SK-N-SH (cell line): Measurements from ENCODE around the gene DOCK10. TPM values are rescaled to one million over a fixed set of nuclear protein-coding genes. Genes with fewer than 3 reads are reported as not detected.

Source experiments
- CTCF ChIA-PET: fragments of 300-600, 350-600 bp; formaldehyde crosslinking; extraction: SDS; loops from one replicate; lab custom pipeline; 2021; lab: Yijun Ruan, JAX
- POLR2A ChIA-PET: fragments of 350-600 bp; sonication (Branson Sonifier 250); formaldehyde crosslinking; extraction: SDS; loops from one replicate; lab custom pipeline; 2020; ENCODE audit warnings: antibody characterized with exemption, inconsistent platforms; lab: Yijun Ruan, JAX
- DNase-seq: peaks from one replicate; pipeline ENCODE4 v3.0.0; 2012
- H2AFZ ChIP-seq: fragments of 200-600 bp; sonication (generic); 2 replicates; pipeline ENCODE4 v1.8.1; 2016; ENCODE audit warnings: antibody characterized with exemption, mild to moderate bottlenecking, low read depth
- H3F3A ChIP-seq: fragments of 200-600 bp; sonication (generic); replicated peaks from 2 replicates; pipeline ENCODE3; 2016; ENCODE audit warnings: antibody characterized with exemption, mild to moderate bottlenecking; ENCODE audit not compliant: insufficient read depth
- H3K27ac ChIP-seq, 2 experiments: fragments of 200-500 bp in 1 of 2; fragments of 200-600 bp in 1 of 2; sonication (Bioruptor generic) in 1 of 2; sonication (generic), shearing (Covaris generic) in 1 of 2; 2 replicates each; pipeline versions ENCODE4 v1.5.1 to v1.6.1; 2014 to 2016; ENCODE audit warnings: low read depth in 2 of 2, inconsistent platforms in 1 of 2, low read length in 1 of 2, mild to moderate bottlenecking in 1 of 2, mixed read lengths in 1 of 2
- H3K27me3 ChIP-seq: fragments of 200-600 bp; sonication (generic), shearing (Covaris generic); 2 replicates; pipeline ENCODE4 v1.6.1; 2016; ENCODE audit warnings: mixed run types; ENCODE audit not compliant: insufficient read depth
- H3K36me3 ChIP-seq, 2 experiments: fragments of 200-500 bp in 1 of 2; fragments of 200-600 bp in 1 of 2; sonication (Bioruptor generic) in 1 of 2; sonication (generic) in 1 of 2; replicated peaks in 1 of 2; 2 replicates each; pipeline versions ENCODE3 to v1.5.1; 2014 to 2016; ENCODE audit warnings: low read length in 1 of 2, mild to moderate bottlenecking in 1 of 2; ENCODE audit not compliant: insufficient read depth in 2 of 2, control insufficient read depth in 1 of 2
- H3K4me1 ChIP-seq, 2 experiments: fragments of 200-500 bp in 1 of 2; fragments of 200-600 bp in 1 of 2; sonication (Bioruptor generic) in 1 of 2; sonication (generic), shearing (Covaris generic) in 1 of 2; 2 replicates each; pipeline versions ENCODE4 v1.5.1 to v1.6.1; 2014 to 2016; ENCODE audit warnings: low read depth in 1 of 2, low read length in 1 of 2, mixed run types in 1 of 2; ENCODE audit not compliant: insufficient read depth in 2 of 2, control insufficient read depth in 1 of 2
- H3K4me2 ChIP-seq: fragments of 200-600 bp; sonication (generic), shearing (Covaris generic); 2 replicates; pipeline ENCODE4 v1.6.1; 2017; ENCODE audit warnings: mixed run types
- H3K4me3 ChIP-seq, 2 experiments: fragments of 200-500 bp in 1 of 2; fragments of 200-600 bp in 1 of 2; sonication (Bioruptor generic) in 1 of 2; sonication (generic), shearing (Covaris generic) in 1 of 2; 2 replicates each; pipeline versions ENCODE4 v1.5.1 to v1.8.1; 2014 to 2016; ENCODE audit warnings: low read depth in 2 of 2, inconsistent platforms in 1 of 2, low read length in 1 of 2, mild to moderate bottlenecking in 1 of 2, mixed read lengths in 1 of 2, moderate library complexity in 1 of 2
- H3K79me2 ChIP-seq: fragments of 200-600 bp; sonication (generic); 2 replicates; pipeline ENCODE4 v1.8.1; 2017; ENCODE audit warnings: mild to moderate bottlenecking; ENCODE audit not compliant: insufficient read depth
- H3K9ac ChIP-seq: fragments of 200-600 bp; sonication (generic); 2 replicates; pipeline ENCODE4 v1.6.1; 2017; ENCODE audit warnings: mixed run types
- H3K9me2 ChIP-seq: fragments of 200-600 bp; sonication (generic); 2 replicates; pipeline ENCODE4 v1.6.1; 2017; ENCODE audit warnings: mixed run types
- H3K9me3 ChIP-seq: fragments of 200-600 bp; sonication (generic); 2 replicates; pipeline ENCODE4 v1.6.1; 2017; ENCODE audit warnings: mixed run types, mild to moderate bottlenecking, moderate library complexity
- H4K20me1 ChIP-seq: fragments of 200-600 bp; sonication (generic); 2 replicates; pipeline ENCODE4 v1.6.1; 2017; ENCODE audit warnings: mild to moderate bottlenecking, mixed run types; ENCODE audit not compliant: insufficient read depth
- ELF1 ChIP-seq: IDR thresholded peaks from 2 replicates; pipeline ENCODE4 v1.4.0; 2012
- FOXJ3 ChIP-seq: sonication (generic); formaldehyde crosslinking; IDR thresholded peaks from 2 replicates; pipeline ENCODE4 v1.5.1; 2020; ENCODE audit warnings: mild to moderate bottlenecking, missing genetic modification reagents
- GATA2 ChIP-seq: sonication (generic); formaldehyde crosslinking; IDR thresholded peaks from 2 replicates; pipeline ENCODE4 v1.5.0; 2020; ENCODE audit warnings: mild to moderate bottlenecking, missing genetic modification reagents
- JUND ChIP-seq: IDR thresholded peaks from 2 replicates; pipeline ENCODE4 v1.4.0; 2012
- MXI1 ChIP-seq: IDR thresholded peaks from 2 replicates; pipeline ENCODE4 v1.6.1; 2012; ENCODE audit warnings: mild to moderate bottlenecking, low read depth, low read length, improper control_type of control experiment
- NFIC ChIP-seq: IDR thresholded peaks from 2 replicates; pipeline ENCODE4 v1.4.0; 2012; ENCODE audit warnings: borderline replicate concordance
- NRF1 ChIP-seq: IDR thresholded peaks from 2 replicates; pipeline ENCODE4 v1.6.1; 2012; ENCODE audit warnings: low read depth, mild to moderate bottlenecking, low read length
- RAD21 ChIP-seq: IDR thresholded peaks from 2 replicates; pipeline ENCODE4 v1.6.1; 2012; ENCODE audit warnings: mild to moderate bottlenecking, low read length
- RCOR1 ChIP-seq: fragments of 150-350 bp; IDR thresholded peaks from 2 replicates; pipeline ENCODE4 v1.6.1; 2017; ENCODE audit warnings: antibody characterized with exemption, low read length
- TAF1 ChIP-seq: IDR thresholded peaks from 2 replicates; pipeline ENCODE4 v1.6.1; 2012; ENCODE audit warnings: low read depth, mild to moderate bottlenecking, low read length, moderate library complexity, borderline replicate concordance
- TEAD4 ChIP-seq: IDR thresholded peaks from 2 replicates; pipeline ENCODE4 v1.4.0; 2012; ENCODE audit warnings: mild to moderate bottlenecking, borderline replicate concordance; ENCODE audit not compliant: insufficient read depth
- WGBS: methylation state at CpG from one replicate; pipeline ENCODE4 v1.1.6; 2017; ENCODE audit warnings: low lambda C conversion rate; 5-methylcytosine and 5-hydroxymethylcytosine counted together
- polyA plus RNA-seq, 3 experiments: library from polyadenylated mRNA; depleted of rRNA; stranded (reverse); fragments of >200 nt; gene quantifications; 2 replicates each; pipeline ENCODE4 v1.2.3, GENCODE V29; 2012
- TF ChIP-seq, protein P1 (sequence below): IDR thresholded peaks from 2 replicates; pipeline ENCODE4; 2012
- TF ChIP-seq, protein P2 (sequence below): fragments of 200-600 bp; sonication (generic); IDR thresholded peaks from 2 replicates; pipeline ENCODE4 v1.6.1; 2017; ENCODE audit warnings: antibody characterized with exemption, mild to moderate bottlenecking, moderate library complexity
- TF ChIP-seq, protein P3 (sequence below): IDR thresholded peaks from 2 replicates; pipeline ENCODE4 v1.4.0; 2012; ENCODE audit warnings: low read depth, borderline replicate concordance
- TF ChIP-seq, protein P4 (sequence below): fragments of 150-350 bp; IDR thresholded peaks from 2 replicates; pipeline ENCODE4 v1.6.1; 2017; ENCODE audit warnings: antibody characterized with exemption, low read length, low read depth, borderline replicate concordance

Gene DOCK10
- polyA plus RNA-seq, 1 of the 3 experiments (the other 2 are of a cell fraction) = 24.1 TPM

DNA sequence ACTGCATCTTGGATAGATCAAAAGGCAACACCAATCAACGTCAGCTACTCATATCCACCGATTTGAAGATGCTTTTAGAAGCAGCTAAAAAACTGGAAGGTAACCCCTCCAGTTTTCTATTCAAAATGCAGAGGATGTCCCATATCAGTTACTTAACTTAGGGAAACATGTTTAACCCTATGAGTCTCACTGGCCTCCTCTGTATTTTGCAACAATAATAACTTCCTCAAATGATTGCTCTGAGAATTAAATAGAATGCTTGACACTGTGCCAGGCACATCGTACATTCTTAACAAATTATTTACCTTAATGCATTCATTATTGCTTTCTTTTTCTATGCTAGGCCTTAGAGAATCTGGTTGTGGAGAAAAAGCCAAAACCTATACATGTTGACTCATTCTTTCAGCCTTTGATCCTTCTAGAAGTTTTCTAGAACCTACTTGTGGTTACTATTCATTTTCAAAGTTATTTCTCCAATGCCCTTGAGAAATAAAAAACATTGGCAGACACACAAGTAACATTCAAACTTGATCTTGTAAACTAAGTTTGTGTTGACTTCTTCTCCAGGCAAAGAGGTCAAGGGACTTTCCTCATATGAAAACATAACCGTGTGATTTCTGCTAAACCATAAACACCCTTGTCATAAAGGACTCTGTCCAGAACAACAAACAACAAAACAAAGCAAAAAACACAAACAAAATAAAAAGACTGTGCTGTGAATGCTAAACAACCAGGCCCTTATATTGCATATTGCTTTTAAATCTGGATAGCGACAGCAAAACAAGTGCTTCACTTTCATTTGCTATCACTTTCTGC lies 4.6 kb downstream of the DOCK10 start (continued):
- TF ChIP-seq, protein P1, sequence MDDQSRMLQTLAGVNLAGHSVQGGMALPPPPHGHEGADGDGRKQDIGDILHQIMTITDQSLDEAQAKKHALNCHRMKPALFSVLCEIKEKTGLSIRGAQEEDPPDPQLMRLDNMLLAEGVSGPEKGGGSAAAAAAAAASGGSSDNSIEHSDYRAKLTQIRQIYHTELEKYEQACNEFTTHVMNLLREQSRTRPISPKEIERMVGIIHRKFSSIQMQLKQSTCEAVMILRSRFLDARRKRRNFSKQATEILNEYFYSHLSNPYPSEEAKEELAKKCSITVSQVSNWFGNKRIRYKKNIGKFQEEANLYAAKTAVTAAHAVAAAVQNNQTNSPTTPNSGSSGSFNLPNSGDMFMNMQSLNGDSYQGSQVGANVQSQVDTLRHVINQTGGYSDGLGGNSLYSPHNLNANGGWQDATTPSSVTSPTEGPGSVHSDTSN = no peak
- TF ChIP-seq NRF1 (no peak), NFIC (no peak), RAD21 (no peak), RCOR1 (no peak), FOXJ3 (CRISPR knock-in tag) (no peak), TEAD4 (no peak)
- TF ChIP-seq, protein P2, sequence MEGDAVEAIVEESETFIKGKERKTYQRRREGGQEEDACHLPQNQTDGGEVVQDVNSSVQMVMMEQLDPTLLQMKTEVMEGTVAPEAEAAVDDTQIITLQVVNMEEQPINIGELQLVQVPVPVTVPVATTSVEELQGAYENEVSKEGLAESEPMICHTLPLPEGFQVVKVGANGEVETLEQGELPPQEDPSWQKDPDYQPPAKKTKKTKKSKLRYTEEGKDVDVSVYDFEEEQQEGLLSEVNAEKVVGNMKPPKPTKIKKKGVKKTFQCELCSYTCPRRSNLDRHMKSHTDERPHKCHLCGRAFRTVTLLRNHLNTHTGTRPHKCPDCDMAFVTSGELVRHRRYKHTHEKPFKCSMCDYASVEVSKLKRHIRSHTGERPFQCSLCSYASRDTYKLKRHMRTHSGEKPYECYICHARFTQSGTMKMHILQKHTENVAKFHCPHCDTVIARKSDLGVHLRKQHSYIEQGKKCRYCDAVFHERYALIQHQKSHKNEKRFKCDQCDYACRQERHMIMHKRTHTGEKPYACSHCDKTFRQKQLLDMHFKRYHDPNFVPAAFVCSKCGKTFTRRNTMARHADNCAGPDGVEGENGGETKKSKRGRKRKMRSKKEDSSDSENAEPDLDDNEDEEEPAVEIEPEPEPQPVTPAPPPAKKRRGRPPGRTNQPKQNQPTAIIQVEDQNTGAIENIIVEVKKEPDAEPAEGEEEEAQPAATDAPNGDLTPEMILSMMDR = no peak
- TF ChIP-seq, all 33 proteins: peak for 0

DNA sequence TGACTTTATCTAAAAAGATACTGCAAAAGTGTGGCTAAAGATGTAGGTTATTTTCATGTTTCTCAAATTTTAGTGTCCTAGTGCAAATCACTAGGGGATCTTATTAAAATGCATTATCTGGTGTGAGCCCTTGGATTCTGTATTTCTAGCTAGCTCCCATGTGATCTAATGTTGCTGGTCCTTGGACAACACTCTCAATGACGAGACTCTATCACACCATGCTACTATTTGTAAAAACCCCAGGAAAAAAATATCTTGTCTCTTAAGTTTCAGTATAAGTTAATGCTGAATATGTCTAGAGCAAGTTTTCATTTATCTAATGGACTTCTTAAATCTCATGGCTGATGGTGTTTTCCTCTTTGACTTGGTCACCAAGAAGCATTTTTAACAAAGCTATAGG lies 5.8 kb downstream of the DOCK10 start:
- Histone ChIP-seq H3F3A (no peaks in the 10 kb centered on the region), H2AFZ (no peak overlapping the region), H3K4me2 (no peak overlapping the region), H3K9ac (no peak overlapping the region), H3K79me2 (peaks cover 95% of the 10 kb centered on the region), H3K36me3 (peaks cover 0 to 6% of the 10 kb centered on the region in 2 experiments), H3K4me1 (no peaks in the 10 kb centered on the region; a peak in 1 of 4 replicates), H3K9me3 (no peaks in the 10 kb centered on the region), H3K27me3 (no peaks in the 10 kb centered on the region)
- POLR2A ChIA-PET = no interaction called here
- DNase-seq = no peak
- WGBS = 95% methylated on average over 1 of the region's 1 CpG
- TF ChIP-seq JUND (no peak), ELF1 (no peak), TAF1 (no peak), NFIC (no peak), MXI1 (no peak), GATA2 (CRISPR knock-in tag) (no peak), RAD21 (no peak), TEAD4 (no peak), FOXJ3 (CRISPR knock-in tag) (no peak)
- TF ChIP-seq, protein P3, sequence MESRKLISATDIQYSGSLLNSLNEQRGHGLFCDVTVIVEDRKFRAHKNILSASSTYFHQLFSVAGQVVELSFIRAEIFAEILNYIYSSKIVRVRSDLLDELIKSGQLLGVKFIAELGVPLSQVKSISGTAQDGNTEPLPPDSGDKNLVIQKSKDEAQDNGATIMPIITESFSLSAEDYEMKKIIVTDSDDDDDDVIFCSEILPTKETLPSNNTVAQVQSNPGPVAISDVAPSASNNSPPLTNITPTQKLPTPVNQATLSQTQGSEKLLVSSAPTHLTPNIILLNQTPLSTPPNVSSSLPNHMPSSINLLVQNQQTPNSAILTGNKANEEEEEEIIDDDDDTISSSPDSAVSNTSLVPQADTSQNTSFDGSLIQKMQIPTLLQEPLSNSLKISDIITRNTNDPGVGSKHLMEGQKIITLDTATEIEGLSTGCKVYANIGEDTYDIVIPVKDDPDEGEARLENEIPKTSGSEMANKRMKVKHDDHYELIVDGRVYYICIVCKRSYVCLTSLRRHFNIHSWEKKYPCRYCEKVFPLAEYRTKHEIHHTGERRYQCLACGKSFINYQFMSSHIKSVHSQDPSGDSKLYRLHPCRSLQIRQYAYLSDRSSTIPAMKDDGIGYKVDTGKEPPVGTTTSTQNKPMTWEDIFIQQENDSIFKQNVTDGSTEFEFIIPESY = no peak
- TF ChIP-seq, protein P4, sequence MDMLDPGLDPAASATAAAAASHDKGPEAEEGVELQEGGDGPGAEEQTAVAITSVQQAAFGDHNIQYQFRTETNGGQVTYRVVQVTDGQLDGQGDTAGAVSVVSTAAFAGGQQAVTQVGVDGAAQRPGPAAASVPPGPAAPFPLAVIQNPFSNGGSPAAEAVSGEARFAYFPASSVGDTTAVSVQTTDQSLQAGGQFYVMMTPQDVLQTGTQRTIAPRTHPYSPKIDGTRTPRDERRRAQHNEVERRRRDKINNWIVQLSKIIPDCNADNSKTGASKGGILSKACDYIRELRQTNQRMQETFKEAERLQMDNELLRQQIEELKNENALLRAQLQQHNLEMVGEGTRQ = no peak
- TF ChIP-seq, all 33 proteins: peak for 0
- H3K27ac ChIP-seq = no peak overlapping the region
- H4K20me1 ChIP-seq = no peaks in the 10 kb centered on the region
- H3K9me2 ChIP-seq = no peaks in the 10 kb centered on the region
- CTCF ChIA-PET = no interaction called here
- H3K4me3 ChIP-seq = no peak overlapping the region
